Tibial artery (tissue), 4 donors: ENCODE measurements around the gene ASIC5.

Source experiments
- DNase-seq, 2 donors: peaks; one replicate each; pipeline ENCODE4 v3.0.0-alpha.2; 2019
- H3K27ac ChIP-seq, 2 donors: fragments of 200-600 bp; sonication (generic) in 1 of 2; 1 replicate in 1 of 2; 2 replicates in 1 of 2; pipeline ENCODE4 v1.5.1; 2018 to 2019; ENCODE audit warnings: mild to moderate bottlenecking in 1 of 2
- H3K27me3 ChIP-seq, 2 donors: fragments of 200-600 bp; sonication (generic) in 1 of 2; one replicate each; pipeline versions ENCODE4 v1.5.1 to v1.6.0; 2016 to 2019
- H3K36me3 ChIP-seq, 3 donors: fragments of 200-600 bp; sonication (generic) in 2 of 3; one replicate each; pipeline ENCODE4 v1.5.1; 2016 to 2019; ENCODE audit warnings: mild to moderate bottlenecking in 2 of 3
- H3K4me1 ChIP-seq, 4 donors: fragments of 200-600 bp; sonication (generic) in 2 of 4; 1 replicate in 3 of 4; 2 replicates in 1 of 4; pipeline ENCODE4 v1.5.1; 2016 to 2019
- H3K4me3 ChIP-seq, 2 donors: fragments of 200-600 bp; sonication (generic) in 1 of 2; 1 replicate in 1 of 2; 2 replicates in 1 of 2; pipeline ENCODE4 v1.5.1; 2018 to 2019; ENCODE audit warnings: mild to moderate bottlenecking in 2 of 2
- H3K9me3 ChIP-seq, 3 donors: fragments of 200-600 bp; sonication (generic) in 1 of 3; one replicate each; pipeline ENCODE4 v1.5.1; 2016 to 2019
- CTCF ChIP-seq, 2 experiments: fragments of 200-600 bp in 1 of 2; fragments of 450-650 bp in 1 of 2; IDR thresholded peaks; one replicate each; pipeline ENCODE4 v1.5.1; 2017 to 2019; ENCODE audit warnings: antibody characterized with exemption in 2 of 2, mild to moderate bottlenecking in 1 of 2, moderate library complexity in 1 of 2
- intact Hi-C: fragments of 100-400 bp; cut with DNase I; formaldehyde crosslinking; loops from one replicate; pipeline ENCODE4 v1.15.0; 2023; ENCODE audit warnings: low total_unique reads

ASIC5 gene

GRCh38 chr4:155879767-155880166 lies 13.7 kb upstream of the ASIC5 start:
- Histone ChIP-seq H3K4me3 (no peak overlapping the region), H3K36me3 (no peaks in the 10 kb centered on the region), H3K9me3 (no peaks in the 10 kb centered on the region), H3K27me3 (no peaks in the 10 kb centered on the region), H3K4me1 (no peaks in the 10 kb centered on the region), H3K27ac (no peak overlapping the region)
- intact Hi-C loops = no loop called here
- DNase-seq = no peak
- TF ChIP-seq CTCF (IDR thresholded peaks at IDR 0.05) = no peak

DNA sequence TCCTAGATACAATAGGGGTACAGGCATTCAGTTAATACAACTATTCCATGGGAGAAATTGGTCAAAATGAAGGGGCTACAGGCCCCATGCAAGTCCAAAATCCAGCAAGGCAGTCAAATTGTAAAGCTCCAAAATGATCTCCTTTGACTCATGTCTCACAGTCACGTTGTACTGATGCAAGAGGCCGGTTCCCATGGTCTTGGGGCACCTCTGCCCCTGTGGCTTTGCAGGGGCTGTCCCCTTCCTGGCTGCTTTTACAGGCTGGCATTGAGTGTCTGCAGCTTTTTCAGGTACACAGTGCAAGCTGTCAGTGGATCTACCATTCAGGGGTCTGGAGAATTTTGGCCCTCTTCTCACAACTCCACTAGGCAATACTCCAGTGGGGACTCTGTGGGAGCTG lies 12.5 kb upstream of the ASIC5 start:
- intact Hi-C loops = no loop called here
- H3K9me3 ChIP-seq = no peaks in the 10 kb centered on the region
- H3K4me1 ChIP-seq = no peaks in the 10 kb centered on the region
- DNase-seq = no peak
- H3K27me3 ChIP-seq = no peaks in the 10 kb centered on the region
- H3K27ac ChIP-seq = no peak overlapping the region
- H3K4me3 ChIP-seq = no peak overlapping the region
- H3K36me3 ChIP-seq = no peaks in the 10 kb centered on the region
- no peak for TF ChIP-seq CTCF (IDR thresholded peaks at IDR 0.05)

DNA sequence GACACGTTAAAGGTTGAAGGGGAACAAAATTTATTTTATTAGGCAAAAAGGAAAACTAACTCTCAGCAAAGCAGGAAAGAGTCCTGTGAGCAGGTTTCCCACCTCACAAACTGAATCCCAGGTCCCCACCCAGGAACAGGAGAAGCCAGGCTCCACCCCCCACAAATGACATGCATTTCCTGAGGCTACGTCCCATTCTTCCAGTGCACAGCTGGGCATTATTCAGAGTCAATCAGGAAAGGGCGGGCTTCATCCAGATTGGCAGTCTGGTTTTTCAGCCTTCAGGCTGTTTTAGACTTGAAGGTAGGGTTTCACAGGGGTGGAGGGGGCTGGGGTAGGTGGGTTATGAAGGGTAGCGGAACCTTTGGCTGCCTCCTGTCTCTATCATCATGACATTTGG lies 11.9 kb upstream of the ASIC5 start:
- DNase-seq = no peak
- H3K4me3 ChIP-seq = no peak overlapping the region
- no peak overlapping the region for H3K27ac ChIP-seq
- TF ChIP-seq CTCF (IDR thresholded peaks at IDR 0.05) = no peak
- intact Hi-C loops = no loop called here
- no peaks in the 10 kb centered on the region for H3K27me3 ChIP-seq
- H3K9me3 ChIP-seq = no peaks in the 10 kb centered on the region
- no peaks in the 10 kb centered on the region for H3K4me1 ChIP-seq
- H3K36me3 ChIP-seq = no peaks in the 10 kb centered on the region

DNA sequence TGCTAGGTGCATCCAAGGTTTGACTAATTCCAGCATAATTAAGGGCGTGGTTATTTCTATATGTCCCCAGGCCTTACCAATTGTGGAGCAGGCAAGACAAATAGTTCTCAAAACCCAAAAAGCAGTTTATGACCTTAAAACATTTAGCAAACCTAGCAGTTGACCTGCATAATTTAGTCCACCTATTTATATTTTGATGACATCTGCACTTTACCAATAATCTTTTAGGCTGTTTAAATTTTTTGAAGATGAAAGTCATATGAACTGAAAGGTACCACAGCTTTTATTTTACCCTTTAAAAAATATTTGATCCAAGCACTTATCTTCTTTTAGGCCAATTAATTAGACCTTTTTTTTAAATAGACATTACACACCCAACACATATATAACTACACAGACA lies 9.8 kb upstream of the ASIC5 start:
- TF ChIP-seq CTCF (IDR thresholded peaks at IDR 0.05) = no peak
- Histone ChIP-seq H3K9me3 (no peaks in the 10 kb centered on the region), H3K27me3 (no peaks in the 10 kb centered on the region), H3K27ac (no peak overlapping the region), H3K36me3 (no peaks in the 10 kb centered on the region), H3K4me1 (no peaks in the 10 kb centered on the region), H3K4me3 (no peak overlapping the region)
- DNase-seq = no peak
- intact Hi-C loops = no loop called here

DNA sequence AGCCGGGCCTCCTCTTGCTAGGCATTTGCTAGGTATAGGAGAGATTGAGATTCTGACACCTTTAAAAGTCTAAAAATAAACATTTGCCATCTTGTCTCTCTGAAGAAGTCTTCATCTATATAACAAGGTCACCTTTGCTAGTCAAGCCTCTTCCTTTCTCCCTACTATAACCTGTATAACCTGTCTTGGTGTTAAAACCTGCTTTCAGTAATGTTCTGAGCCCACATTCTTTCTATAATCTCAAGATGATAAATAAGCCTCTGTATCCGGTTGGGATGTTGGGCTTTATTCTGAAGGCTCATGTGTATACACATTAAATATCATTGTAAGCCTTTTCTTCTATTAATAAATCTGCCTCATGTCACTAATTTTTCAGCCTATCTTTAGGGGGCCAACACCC lies 10.2 kb downstream of the ASIC5 start:
- Histone ChIP-seq H3K27me3 (no peaks in the 10 kb centered on the region), H3K9me3 (no peaks in the 10 kb centered on the region), H3K4me1 (no peaks in the 10 kb centered on the region), H3K4me3 (no peak overlapping the region), H3K27ac (no peak overlapping the region), H3K36me3 (no peaks in the 10 kb centered on the region)
- intact Hi-C loops = no loop called here
- no peak for DNase-seq
- TF ChIP-seq CTCF (IDR thresholded peaks at IDR 0.05) = no peak

GRCh38 chr4:155854582-155855226 lies 11.4 kb downstream of the ASIC5 start:
- DNase-seq = no peak
- Histone ChIP-seq H3K36me3 (no peaks in the 10 kb centered on the region), H3K4me3 (no peak overlapping the region), H3K4me1 (peaks cover 0 to 6% (median 2%) of the 10 kb centered on the region in 4 donors), H3K9me3 (no peaks in the 10 kb centered on the region), H3K27ac (no peak overlapping the region), H3K27me3 (no peaks in the 10 kb centered on the region)
- intact Hi-C loops = no loop called here
- TF ChIP-seq CTCF (IDR thresholded peaks at IDR 0.05) = no peak
